Retina (tissue), 1 donor: ENCODE data around the gene FIGNL2.
"Not testable (repeated sequence)": the region's sequence is repeated elsewhere in the genome, so short reads cannot be mapped to it uniquely, and the experiment has no call there.

Experiments used
- DNase-seq: peaks from one replicate; pipeline ENCODE4 v3.0.0-alpha.2; 2016

The FIGNL2 gene, protein sequence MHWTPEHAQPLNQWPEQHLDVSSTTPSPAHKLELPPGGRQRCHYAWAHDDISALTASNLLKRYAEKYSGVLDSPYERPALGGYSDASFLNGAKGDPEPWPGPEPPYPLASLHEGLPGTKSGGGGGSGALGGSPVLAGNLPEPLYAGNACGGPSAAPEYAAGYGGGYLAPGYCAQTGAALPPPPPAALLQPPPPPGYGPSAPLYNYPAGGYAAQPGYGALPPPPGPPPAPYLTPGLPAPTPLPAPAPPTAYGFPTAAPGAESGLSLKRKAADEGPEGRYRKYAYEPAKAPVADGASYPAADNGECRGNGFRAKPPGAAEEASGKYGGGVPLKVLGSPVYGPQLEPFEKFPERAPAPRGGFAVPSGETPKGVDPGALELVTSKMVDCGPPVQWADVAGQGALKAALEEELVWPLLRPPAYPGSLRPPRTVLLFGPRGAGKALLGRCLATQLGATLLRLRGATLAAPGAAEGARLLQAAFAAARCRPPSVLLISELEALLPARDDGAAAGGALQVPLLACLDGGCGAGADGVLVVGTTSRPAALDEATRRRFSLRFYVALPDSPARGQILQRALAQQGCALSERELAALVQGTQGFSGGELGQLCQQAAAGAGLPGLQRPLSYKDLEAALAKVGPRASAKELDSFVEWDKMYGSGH

DNA sequence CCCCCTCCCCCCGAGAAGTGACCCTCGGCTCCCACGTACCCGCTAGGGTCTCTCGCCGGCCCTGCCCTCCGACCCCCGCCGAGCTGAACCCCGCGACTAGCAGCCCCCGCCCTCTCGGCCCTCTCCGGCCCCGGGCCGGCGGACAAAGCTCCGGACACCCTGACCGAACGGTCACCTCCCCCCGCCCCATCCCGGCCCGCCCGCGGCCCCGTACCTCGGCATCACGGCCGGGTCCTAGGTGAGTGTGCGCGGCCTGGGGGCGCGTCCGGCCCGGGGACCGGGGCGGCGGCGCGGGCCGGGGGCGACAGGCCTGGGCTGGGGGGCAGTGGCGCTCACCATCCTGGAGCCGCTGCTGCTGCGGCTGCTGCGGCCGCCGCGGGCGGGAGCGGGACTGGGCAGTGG, at the start of gene FIGNL2:
TSS of gene FIGNL2 (minus strand) at position 393 of the 402 bp plus-strand sequence. CDS start 26,305 bp downstream, outside the sequence.
- no peak for DNase-seq

DNA sequence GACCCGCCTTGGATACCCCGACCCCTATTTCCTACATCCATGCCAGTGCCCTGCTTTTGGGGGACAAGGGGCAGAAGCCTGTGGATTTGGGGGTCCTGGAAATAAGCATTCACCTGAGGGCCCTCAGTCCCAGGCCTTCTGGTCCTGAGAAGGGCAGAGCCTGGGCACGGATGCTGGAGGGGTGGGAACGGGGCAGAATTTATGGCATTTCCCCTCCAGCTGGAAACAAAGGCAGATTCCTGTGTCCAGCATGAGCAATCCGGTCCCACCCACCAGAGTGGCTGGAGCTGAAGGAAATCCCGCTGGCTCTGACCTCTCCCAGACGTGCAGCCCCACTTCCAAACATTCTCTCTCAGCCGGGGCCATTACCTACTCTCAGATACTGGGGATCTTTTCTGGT, 48.7 kb upstream of the FIGNL2 start:
- DNase-seq, result no peak

DNA sequence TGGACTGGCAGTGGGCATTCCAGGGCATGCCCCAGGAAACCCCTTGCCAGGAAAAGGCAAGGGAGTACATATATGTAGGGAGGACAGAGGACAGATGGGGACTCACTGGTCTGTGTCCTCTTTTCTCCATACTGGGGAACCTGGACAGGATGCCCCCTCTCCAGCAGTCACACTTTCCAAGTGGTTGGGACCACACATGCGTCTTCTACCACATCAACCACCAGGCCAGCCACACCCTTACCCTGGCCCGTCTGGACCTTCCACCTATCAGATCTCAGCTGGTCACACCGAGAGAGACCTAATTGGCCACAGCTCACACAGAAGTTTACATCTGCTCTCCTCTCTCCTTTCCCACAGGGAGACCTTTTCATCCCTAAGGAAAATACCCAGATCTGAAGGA, 47.7 kb upstream of the FIGNL2 start:
- no peak for DNase-seq

DNA sequence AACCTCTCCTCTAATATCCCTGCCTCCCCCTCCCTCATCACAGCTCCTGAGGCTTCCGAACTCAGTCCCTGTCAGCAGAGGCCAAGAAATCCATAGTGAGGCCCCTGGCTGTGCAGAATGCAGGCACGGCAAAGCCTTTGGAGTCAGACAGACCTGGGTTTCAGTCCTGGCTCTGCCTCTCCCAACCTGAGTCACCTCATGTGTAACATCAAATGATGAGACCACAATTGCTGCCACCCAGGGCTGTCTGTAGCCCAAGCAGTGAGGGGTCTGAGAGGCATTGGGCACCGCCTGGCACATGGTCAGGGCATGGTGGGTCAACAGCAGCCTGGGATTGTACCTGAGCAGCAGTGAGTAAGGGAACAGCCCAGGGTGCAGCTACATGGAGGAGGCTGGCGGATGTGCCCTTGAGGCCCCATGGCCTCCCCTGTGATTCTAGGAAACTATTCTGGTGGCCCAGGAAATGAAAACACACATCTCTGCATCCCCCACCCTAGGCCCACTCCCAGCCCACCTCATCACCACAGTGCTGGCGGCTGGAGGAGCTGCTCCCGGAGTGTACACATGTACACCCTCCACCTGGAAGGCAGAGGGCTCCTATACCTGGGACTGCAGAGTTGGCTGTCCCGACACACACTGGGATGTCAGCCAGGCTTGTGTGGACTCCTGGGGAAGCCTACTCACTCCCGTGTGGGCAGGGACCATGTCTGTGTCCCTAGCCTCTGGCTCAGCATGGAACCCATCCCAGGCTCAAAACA, 47.0 kb upstream of the FIGNL2 start:
- DNase-seq, result no peak

DNA sequence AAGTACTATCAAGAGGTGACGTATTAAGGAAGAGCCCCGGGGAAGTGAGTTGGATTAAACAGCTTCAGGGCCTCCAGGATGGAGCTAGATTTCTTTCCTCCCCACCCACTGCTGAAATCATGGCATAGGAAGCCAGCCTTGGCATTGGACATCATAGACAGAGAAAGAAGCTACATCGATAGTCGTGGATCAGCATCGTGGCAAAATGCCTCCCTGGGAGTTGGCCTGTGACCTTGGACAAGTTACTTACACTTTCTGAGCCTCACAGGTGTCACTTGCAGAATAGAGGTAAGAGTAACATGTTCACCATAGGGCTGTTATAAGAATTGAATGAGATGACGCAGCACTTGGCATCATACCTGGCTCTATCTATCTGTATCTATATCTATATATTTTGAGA, 45.3 kb upstream of the FIGNL2 start:
- no peak for DNase-seq

DNA sequence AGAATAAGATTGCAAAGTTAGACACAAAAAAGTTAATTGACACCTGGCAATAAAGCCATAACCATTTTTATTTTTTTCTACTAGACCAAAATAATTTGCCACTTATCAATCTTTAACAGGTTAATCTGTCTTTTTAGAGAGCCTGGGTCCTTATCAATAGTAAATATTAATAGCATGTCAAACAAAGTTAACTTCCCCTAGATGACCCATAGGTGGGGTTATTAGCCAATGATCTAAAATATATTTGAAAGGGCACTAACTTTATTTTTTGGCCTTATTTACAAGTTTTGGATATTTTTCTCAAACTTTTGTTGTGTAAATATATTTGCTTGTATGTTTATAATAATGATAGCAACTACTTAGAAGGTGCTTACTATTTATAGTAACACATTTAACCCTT, 43.3 kb upstream of the FIGNL2 start:
- DNase-seq, result no peak

DNA sequence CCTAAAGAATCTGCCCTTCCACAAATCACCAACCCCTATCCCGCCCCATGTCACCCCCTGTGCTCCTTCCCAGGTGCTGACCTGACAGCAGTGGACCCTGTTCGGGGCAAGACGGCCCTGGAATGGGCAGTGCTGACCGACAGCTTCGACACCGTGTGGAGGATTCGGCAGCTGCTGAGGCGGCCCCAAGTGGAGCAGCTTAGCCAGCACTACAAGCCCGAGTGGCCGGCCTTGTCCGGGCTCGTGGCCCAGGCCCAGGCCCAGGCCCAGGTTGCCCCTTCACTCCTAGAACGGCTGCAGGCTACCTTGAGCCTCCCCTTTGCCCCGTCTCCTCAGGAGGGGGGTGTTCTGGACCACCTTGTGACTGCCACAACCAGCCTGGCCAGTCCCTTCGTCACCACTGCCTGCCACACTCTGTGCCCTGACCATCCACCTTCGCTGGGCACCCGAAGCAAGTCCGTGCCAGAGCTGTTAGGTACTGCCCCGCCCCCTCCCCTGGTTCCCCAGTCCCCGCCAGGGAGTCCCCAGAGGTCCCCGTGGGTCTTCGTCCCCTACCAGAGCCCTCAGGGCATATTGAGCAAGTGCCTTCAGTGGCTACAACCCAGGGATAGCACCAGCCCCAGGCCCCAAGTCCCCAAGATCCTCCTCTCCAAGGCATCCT, 42.1 kb upstream of the FIGNL2 start:
- no peak for DNase-seq

DNA sequence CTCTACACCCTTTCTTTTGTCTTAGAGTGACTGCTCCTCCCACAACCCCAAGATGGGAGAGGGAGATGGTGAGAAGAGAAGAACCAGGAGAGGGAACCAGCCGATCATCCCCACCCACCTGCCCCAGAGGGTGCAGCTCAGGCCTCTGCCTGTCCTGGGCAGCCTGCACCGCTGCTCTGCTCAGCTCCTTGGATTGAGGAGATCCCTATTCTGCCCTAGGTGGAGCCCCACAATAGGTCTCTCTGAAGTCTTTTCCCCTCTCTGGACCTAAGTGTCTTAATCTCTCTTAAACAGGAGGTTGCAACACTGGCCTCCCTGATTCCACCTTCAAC, 41.6 kb upstream of the FIGNL2 start:
- DNase-seq, result no peak

DNA sequence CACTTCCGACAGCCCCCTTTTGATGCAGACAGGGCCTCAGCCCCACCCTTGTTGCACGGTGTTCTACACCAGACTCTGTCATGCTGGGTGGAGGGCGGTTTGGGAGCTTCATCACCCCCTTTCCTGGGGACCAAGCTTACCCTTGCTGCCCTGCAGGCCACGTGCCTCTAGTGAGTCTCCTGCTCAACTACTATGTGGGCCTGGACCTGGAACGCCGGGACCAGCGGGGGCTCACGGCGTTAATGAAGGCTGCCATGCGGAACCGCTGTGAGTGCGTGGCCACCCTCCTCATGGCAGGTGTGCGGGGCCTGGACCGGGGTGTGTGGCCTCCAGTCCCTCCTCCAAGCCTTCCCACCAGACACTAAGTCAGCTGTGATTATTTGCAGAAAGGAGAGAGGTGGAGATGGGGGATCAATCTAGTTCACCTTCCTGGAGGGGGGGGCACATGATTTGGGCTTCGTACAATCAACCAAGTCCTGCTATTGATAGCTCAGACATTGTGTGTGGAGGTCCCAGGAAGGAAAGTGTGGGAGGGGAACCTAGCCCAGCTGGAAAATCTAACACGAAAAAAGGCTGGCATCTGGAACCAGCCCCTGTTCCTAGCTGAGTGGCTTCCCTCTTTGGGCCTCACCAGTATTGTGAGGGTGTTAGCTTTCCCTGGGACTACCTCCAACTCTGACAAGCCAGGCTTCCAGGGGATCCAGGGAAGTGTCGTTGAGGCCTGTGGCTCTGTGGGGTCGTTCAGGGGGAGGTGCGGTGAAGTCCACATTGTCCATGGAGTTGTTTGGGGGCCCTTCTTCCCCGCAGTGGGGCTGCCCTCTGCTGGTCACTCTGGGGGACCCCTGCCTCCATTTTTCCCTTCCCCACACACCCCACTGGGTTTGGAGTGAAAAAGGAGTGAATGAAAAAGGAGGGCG, 41.0 kb upstream of the FIGNL2 start:
- no peak for DNase-seq

DNA sequence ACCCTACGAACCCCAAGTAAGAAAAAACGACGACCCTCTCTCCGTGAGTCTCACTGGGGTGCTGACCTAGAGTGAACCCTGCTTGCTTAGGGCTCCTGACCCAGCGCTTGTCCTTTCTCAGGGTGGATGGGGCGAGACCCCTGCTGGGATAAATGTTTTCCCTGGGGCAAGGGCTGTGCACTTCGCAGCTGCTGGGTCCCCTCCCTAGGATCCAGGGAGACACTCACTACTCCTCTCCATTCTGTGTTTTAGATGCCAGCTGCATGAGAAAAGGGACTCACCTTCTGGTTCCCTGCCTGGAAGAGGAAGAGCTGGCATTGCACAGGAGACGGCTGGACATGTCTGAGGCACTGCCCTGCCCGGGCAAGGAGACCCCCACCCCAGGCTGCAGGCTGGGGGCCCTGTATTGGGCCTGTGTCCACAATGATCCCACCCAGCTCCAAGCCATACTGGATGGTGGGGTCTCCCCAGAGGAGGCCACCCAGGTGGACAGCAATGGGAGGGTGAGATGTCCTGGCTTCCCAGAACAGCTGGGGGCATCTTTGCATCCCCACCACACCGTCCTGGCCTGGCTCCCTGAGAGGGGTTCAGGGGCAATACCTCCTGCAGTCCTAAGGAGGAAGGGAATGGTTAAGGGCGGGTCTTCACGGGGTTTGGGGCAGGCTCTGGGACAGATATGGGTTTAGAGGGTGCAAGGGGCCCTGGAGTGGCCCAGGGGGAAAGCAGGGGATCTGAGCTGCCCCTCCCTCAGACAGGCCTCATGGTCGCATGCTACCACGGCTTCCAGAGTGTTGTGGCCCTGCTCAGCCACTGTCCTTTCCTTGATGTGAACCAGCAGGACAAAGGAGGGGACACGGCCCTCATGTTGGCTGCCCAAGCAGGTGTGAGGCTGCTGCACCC, 40.0 kb upstream of the FIGNL2 start:
- no peak for DNase-seq

DNA sequence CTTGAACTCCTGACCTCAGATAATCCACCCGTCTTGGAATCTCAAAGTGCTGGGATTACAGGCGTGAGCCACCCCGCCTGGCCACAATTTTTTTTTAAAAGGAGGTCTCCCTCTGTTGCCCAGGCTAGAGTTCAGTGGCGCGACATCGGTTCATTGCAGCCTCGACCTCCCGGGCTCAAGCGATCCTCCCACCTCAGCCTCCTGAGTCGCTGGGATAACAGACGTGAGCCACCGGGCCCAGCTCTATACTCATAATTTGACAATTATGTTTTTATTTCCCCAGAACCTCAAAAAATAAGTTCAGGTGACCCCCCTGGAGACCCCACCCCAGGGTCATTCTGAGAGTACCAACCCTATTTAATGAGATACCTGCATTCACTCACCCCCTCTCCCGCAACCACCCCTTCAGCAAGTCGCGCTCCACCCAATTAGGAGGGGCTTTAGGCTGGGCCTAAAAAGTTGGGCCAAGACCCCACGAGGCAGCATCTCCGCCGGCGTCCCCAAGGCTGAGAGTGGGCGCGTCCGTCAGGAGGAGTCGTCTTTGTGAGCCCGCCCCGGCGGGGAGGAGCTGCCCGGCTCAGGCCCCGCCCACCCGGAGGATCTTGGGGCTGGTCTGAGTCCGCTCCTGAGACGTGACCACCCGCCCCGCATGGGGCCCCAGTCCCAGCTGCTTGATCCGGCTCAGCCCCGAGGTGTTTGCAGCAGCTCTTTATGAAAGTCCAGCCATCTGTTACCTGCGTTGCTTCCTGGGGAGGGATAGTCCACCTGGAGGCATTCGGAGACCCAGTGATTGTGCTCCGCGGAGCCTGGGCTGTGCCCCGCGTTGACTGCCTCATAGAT, 39.2 kb upstream of the FIGNL2 start, which contains the start of gene ANKRD33:
TSS of gene ANKRD33 (plus strand) at position 628 of the 840 bp plus-strand sequence. CDS start at position 712, 84 bp downstream.
- DNase-seq, result peak; percentile 65

DNA sequence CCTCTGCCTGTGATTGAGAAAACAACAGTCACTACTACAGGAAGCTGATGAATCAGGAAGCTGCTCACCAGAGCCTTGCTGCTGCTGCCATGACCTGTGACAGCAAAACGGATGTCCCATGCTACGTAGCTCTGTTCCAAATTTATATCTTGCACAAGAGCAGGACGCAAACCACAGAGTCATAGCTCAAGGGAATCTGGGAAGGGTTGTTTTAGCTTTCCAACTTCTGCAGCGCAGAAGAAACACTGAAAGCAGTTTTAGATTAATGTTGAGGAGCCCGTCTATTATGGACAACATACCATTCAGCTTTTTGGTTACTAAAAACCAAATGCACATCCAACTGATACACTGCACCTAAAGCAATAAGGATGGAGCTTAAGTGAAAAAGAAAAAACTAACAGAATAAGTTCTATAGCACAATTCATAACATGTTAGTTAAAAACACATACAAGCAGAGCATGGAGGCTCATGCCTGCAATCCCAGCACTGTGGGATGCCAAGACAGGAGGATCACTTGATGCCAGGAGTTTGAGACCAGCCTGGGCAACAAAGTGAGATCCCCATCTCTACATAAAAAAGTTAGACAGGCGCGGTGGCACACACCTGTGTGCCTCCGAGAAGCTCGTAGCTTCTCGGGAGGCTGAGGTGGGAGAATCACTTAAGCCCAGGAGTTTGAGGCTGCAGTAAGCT, 37.6 kb upstream of the FIGNL2 start:
- no peak for DNase-seq

DNA sequence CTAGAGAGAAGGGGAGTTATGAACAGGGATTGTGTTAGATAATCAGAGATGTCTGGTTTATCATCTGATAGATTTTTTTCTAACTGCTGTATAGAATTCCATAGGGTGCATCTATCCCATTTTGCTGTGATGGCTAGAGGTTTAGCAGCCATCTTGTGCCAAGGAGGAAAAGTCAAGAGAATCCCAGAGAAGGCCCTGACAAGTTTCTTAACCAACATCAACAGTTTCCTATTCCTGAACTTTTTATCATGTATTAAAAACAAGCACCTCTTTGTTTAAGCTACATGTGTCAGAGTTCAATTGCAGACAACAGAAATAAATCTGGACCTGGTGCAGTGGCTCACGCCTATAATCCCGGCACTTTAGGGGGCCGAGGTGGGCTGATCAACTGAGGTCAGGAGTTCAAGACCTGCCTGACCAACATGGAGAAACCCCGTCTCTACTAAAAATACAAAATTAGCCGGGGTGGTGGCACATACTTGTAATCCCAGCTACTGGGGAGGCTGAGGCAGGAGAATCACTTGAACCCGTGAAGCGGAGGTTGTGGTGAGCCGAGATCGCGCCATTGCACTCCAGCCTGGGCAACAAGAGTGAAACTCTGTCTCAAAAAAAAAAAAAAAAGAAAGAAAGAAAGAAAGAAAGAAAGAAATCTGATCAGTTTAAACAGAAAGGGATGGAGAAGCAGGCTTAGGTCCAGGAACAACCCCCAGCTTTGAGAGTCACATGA, 36.9 kb upstream of the FIGNL2 start:
- DNase-seq, result not testable (repeated sequence)

DNA sequence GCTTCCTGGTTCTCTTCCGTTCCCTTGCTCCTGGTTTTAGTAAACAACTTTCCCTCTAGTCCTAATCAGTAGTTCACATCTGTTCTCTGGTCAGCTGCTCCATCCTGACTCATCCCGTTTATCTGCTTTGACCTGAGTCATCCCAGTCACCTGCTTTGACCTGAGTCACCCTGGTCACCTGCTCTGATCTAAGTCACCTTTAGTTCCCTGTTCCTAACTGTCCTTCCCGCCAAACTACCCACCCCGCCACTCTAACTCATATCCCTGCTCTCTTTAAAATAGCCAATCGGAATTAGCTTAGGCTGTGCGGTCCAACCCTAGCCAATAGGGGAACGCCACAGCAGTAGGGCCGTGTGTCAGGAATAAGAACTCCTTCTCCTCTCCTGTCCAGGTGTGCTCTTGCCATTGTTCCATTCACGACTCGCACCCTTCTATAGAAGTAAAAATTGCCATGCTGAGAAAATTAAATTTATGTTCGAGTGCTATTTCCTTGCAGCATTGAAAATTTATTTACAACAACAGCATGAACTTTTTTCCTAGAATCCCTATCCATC, 36.2 kb upstream of the FIGNL2 start:
- no peak for DNase-seq

DNA sequence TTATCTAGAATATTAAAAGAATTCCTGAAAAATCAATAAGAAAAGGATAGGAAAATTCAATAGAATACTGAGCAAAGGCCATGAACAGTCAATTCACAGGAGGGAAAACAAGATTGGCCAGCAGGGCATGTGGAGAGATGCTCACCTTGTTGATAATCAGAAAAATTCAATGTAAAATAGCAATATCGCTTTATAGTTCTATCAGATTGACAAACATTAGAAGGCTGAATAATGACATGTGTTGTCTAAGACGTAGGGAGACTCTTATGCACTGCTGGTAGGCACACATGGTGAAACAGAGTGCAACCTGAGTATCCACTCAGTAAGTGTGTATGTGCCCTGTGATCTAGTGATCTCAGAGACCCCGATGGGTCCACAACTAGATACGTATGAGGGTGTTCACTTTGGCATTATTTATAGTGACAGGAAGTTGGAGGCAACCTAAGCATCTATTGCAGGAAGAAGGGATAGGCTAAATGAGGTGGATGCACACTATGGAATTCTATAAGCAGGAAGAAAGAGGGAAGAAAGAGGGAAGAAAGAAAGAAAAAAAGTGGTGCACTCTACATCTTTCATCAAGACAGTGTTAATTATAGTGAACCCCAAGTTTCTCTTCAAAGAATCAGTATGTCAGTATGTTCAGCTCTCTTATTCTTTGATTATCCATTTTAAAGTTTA, 35.6 kb upstream of the FIGNL2 start:
- DNase-seq, result no peak

DNA sequence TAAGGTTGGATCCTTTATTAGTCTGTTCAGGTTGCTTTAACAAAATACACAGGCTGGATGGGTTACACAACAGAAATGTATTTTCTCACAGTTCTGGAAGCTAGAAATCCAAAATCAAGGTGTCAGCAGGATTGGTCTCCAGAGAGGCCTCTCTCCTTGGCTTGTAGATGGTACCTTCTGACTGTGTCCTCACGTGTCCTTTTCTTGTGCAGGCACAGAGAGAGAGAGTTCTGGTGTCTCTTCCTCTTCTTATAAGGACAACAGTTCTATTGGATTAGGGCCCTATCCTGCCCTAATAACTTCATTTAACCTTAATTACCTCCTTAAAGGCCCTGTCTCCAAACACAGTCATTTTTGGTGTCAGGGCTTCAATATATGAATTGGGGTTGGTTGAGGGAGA, 34.8 kb upstream of the FIGNL2 start:
- DNase-seq, result no peak

DNA sequence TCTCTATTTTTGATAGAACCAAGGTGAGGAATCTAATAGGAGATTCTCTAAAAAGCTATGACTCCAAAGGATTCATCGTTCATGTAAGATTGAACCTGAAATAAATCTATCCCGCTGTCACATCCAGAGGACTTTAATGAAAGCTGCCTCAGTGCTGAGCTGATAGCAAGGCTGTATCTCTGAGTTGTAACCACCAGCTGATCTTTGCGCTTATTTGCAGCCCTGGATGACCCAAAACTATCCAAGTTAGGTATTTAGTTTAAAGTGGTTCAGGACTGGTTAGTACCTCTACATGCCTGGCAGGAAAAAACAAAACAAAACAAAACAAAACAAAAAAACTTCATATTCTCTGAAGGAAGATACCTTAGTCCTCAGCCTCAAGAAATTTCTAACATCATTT, 30.6 kb upstream of the FIGNL2 start:
- DNase-seq, result no peak

DNA sequence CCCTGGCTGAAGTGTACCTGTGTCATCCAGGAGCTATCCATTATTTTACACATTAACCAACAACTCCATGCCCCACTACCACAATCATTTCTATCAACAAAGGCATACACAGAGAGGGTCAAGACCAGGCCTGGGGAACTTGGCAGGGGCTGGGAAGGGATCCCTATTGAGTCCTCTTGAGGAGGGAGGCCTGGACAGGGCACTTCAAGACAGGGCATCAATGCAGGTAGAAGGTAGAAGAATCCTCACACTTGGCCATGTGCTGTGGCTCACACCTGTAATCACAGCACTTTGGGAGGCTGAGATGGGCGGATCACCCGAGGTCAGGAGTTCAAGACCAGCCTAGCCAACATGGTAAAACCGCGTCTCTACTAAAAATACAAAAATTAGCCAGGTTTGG, 26.0 kb upstream of the FIGNL2 start:
- no peak for DNase-seq
